NCI-H1694 (cell line): ENCODE data around the gene FADS2.
"Not testable (repeated sequence)": the region's sequence is repeated elsewhere in the genome, so short reads cannot be mapped to it uniquely, and the experiment has no call there.

Source experiments
- DNase-seq: peaks from one replicate; lab custom pipeline; 2025; lab: John Stamatoyannopoulos, UW

The FADS2 gene

GRCh38 chr11:61868571-61869428 lies 40.7 kb downstream of the FADS2 start:
- DNase-seq, result no peak

GRCh38 chr11:61869429-61869707 lies 41.3 kb downstream of the FADS2 start:
- no peak for DNase-seq

- no peak for DNase-seq
These were observed 41.8 kb downstream of the FADS2 start for GRCh38 chr11:61869708-61870451.

- DNase-seq, result no peak
These were observed 42.5 kb downstream of the FADS2 start for GRCh38 chr11:61870541-61871031.

- peak; percentile 76 for DNase-seq
These were observed 43.1 kb downstream of the FADS2 start for GRCh38 chr11:61871158-61871597.

- no peak for DNase-seq
These were observed 45.0 kb downstream of the FADS2 start for GRCh38 chr11:61872935-61873565.

- DNase-seq, result peak; percentile 21
These were observed 45.7 kb downstream of the FADS2 start for GRCh38 chr11:61873588-61874376.

- no peak for DNase-seq
These were observed 46.3 kb downstream of the FADS2 start for GRCh38 chr11:61874377-61874809.

GRCh38 chr11:61874853-61875252 lies 46.8 kb downstream of the FADS2 start:
- DNase-seq, result no peak

GRCh38 chr11:61875698-61876097 lies 47.6 kb downstream of the FADS2 start:
- no peak for DNase-seq

- no peak for DNase-seq
These were observed 51.1 kb downstream of the FADS2 start for GRCh38 chr11:61879152-61879551.

- no peak for DNase-seq
These were observed 51.9 kb downstream of the FADS2 start for GRCh38 chr11:61880031-61880430.

- DNase-seq, result no peak
These were observed 52.4 kb downstream of the FADS2 start for GRCh38 chr11:61880454-61880853.

GRCh38 chr11:61881397-61881796 lies 53.3 kb downstream of the FADS2 start:
- DNase-seq, result no peak

GRCh38 chr11:61882267-61882666 lies 54.2 kb downstream of the FADS2 start:
- not testable (repeated sequence) for DNase-seq

- no peak for DNase-seq
These were observed 54.8 kb downstream of the FADS2 start for GRCh38 chr11:61882879-61883278.

GRCh38 chr11:61883327-61883726 lies 55.2 kb downstream of the FADS2 start:
- DNase-seq, result no peak

GRCh38 chr11:61883947-61884346 lies 55.8 kb downstream of the FADS2 start:
- no peak for DNase-seq

- no peak for DNase-seq
These were observed 57.2 kb downstream of the FADS2 start for GRCh38 chr11:61885166-61885778.

- DNase-seq, result no peak
These were observed 57.9 kb downstream of the FADS2 start for GRCh38 chr11:61885784-61886580.

GRCh38 chr11:61886643-61887042 lies 58.5 kb downstream of the FADS2 start:
- DNase-seq, result no peak
